Kidney (tissue), 14 donors: Measurements from ENCODE around the gene ATAD5. TPM values are rescaled to one million over a fixed set of nuclear protein-coding genes. Genes with fewer than 3 reads are reported as not detected.

Experiments
- DNase-seq, 5 donors: peaks; one replicate each; pipeline ENCODE4 v3.0.0-alpha.2; 2013 to 2020
- FAIRE-seq: peaks from 2 replicates; lab custom pipeline; 2012; peaks lifted over from hg19 to GRCh38; lab: Jason Lieb, UNC
- H3K27ac ChIP-seq, 2 donors: one replicate each; pipeline ENCODE4 v1.7.0; 2013; ENCODE audit warnings: low read depth in 2 of 2, low read length in 2 of 2, inconsistent platforms in 1 of 2
- H3K27me3 ChIP-seq: one replicate; pipeline ENCODE4 v1.7.1; 2013; ENCODE audit warnings: low read length, inconsistent platforms; ENCODE audit not compliant: control insufficient read depth, insufficient read depth
- H3K36me3 ChIP-seq, 3 donors: one replicate each; pipeline versions ENCODE4 v1.7.0 to v1.7.1; 2013; ENCODE audit warnings: low read length in 3 of 3, control low read depth in 1 of 3, inconsistent platforms in 1 of 3; ENCODE audit not compliant: insufficient read depth in 3 of 3, control insufficient read depth in 2 of 3
- H3K4me1 ChIP-seq, 3 donors: one replicate each; pipeline versions ENCODE4 v1.7.0 to v1.7.1; 2013; ENCODE audit warnings: low read length in 3 of 3, inconsistent platforms in 1 of 3, low read depth in 1 of 3; ENCODE audit not compliant: control insufficient read depth in 2 of 3, insufficient read depth in 2 of 3
- H3K4me3 ChIP-seq, 3 donors: one replicate each; pipeline versions ENCODE4 v1.7.0 to v1.8.1; 2013; ENCODE audit warnings: low read length in 3 of 3, control low read depth in 1 of 3, inconsistent platforms in 1 of 3
- H3K9ac ChIP-seq, 3 donors: one replicate each; pipeline versions ENCODE4 v1.7.0 to v1.7.1; 2013; ENCODE audit warnings: low read length in 3 of 3, control low read depth in 1 of 3, inconsistent platforms in 1 of 3
- H3K9me3 ChIP-seq, 3 donors: one replicate each; pipeline versions ENCODE4 v1.7.0 to v1.7.1; 2013; ENCODE audit warnings: low read length in 3 of 3, control low read depth in 1 of 3, inconsistent platforms in 1 of 3; ENCODE audit not compliant: control insufficient read depth in 2 of 3, insufficient read depth in 1 of 3
- intact Hi-C: fragments of 100-400 bp; cut with DNase I; formaldehyde crosslinking; loops from one replicate; pipeline ENCODE4 v1.11.1; 2022
- polyA plus RNA-seq: library from polyadenylated mRNA; stranded (reverse); fragments of 350-450 nt; fragmentation: Illumina TruSeq; extraction: RNeasy Lipid Tissue Mini Kit (QIAGEN cat#74804); gene quantifications from one replicate; pipeline ENCODE4 v1.2.3, GENCODE V29; 2014; ENCODE audit warnings: low read depth, low replicate concordance; ENCODE audit not compliant: insufficient read depth
- total RNA-seq: library from RNA; stranded (reverse); fragmentation: NEBNext Ultra II Directional; extraction: Animal tissue kit (Norgen Biotek cat#: 25700); gene quantifications from one replicate; pipeline ENCODE4 v1.2.1, GENCODE V29; 2021
- TF ChIP-seq, protein P1 (sequence below): IDR thresholded peaks from 3 replicates; pipeline ENCODE4 v1.5.1; 2012; ENCODE audit warnings: mild to moderate bottlenecking, moderate library complexity, borderline replicate concordance; ENCODE audit not compliant: insufficient read depth; ENCODE audit errors: extremely low read depth
- donor health status: control.
- donor health status: control.
- donor health status: control.
- donor health status: control.
- donor health status: control.
- donor health status: DM: yes; HTN: yes; CAD: no.
- donor health status: Normal renal cell carcinoma (clear cell type).

ATAD5 gene
- total and polyA plus RNA-seq, 2 donors from 2014 or later: 0.19 to 1.7 TPM

- Histone ChIP-seq H3K4me3 (no peak overlapping the region), H3K36me3 (no peaks in the 10 kb centered on the region), H3K27me3 (no peaks in the 10 kb centered on the region), H3K4me1 (no peaks in the 10 kb centered on the region), H3K9me3 (no peaks in the 10 kb centered on the region), H3K9ac (no peak overlapping the region), H3K27ac (no peak overlapping the region)
- DNase-seq (no peak), FAIRE-seq (no peak)
- intact Hi-C loops: no loop called here
- TF ChIP-seq, protein P1, sequence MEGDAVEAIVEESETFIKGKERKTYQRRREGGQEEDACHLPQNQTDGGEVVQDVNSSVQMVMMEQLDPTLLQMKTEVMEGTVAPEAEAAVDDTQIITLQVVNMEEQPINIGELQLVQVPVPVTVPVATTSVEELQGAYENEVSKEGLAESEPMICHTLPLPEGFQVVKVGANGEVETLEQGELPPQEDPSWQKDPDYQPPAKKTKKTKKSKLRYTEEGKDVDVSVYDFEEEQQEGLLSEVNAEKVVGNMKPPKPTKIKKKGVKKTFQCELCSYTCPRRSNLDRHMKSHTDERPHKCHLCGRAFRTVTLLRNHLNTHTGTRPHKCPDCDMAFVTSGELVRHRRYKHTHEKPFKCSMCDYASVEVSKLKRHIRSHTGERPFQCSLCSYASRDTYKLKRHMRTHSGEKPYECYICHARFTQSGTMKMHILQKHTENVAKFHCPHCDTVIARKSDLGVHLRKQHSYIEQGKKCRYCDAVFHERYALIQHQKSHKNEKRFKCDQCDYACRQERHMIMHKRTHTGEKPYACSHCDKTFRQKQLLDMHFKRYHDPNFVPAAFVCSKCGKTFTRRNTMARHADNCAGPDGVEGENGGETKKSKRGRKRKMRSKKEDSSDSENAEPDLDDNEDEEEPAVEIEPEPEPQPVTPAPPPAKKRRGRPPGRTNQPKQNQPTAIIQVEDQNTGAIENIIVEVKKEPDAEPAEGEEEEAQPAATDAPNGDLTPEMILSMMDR: no peak
These were observed 110.7 kb downstream of the ATAD5 start for GRCh38 chr17:30942308-30943079.

Other genes with a start within 250 kb of the ATAD5 start
- gene CRLF3, start 7.3 kb upstream of the ATAD5 start, total RNA-seq: 12.9 TPM
- gene CRLF3, start 7.3 kb upstream of the ATAD5 start, polyA plus RNA-seq: 3.4 TPM
- gene TEFM, start 74.3 kb downstream of the ATAD5 start, total RNA-seq: 14.0 TPM
- gene TEFM, start 74.3 kb downstream of the ATAD5 start, polyA plus RNA-seq: 14.3 TPM
- gene ADAP2, start 90.0 kb downstream of the ATAD5 start, total RNA-seq: 24.8 TPM
- gene ADAP2, start 90.0 kb downstream of the ATAD5 start, polyA plus RNA-seq: 6.5 TPM
- 27.8 TPM for gene RNF135, start 139.1 kb downstream of the ATAD5 start, total RNA-seq
- gene RNF135, start 139.1 kb downstream of the ATAD5 start, polyA plus RNA-seq: 29.8 TPM